HL-60 (cell line): ENCODE data around the gene SEPTIN1.
"Not testable (repeated sequence)": the region's sequence is repeated elsewhere in the genome, so short reads cannot be mapped to it uniquely, and the experiment has no call there.

Source experiments
- DNase-seq, 2 experiments: peaks; one replicate each; pipeline ENCODE4 v3.0.0-alpha.2; 2010 to 2020; ENCODE audit warnings: low read depth in 1 of 2, low spot score in 1 of 2
- H3K27ac ChIP-seq: fragments of 250-450 bp; sonication (Bioruptor Pico); replicated peaks from 2 replicates; pipeline ENCODE4 v1.5.1; 2020; ENCODE audit warnings: mild to moderate bottlenecking, moderate library complexity
- H3K27me3 ChIP-seq: fragments of 250-450 bp; sonication (Bioruptor Pico); 2 replicates; pipeline ENCODE4 v1.5.1; 2021; ENCODE audit warnings: mild to moderate bottlenecking, moderate library complexity; ENCODE audit not compliant: insufficient read depth, poor library complexity, severe bottlenecking
- H3K4me3 ChIP-seq: replicated peaks from 2 replicates; pipeline ENCODE4 v1.5.1; 2011; ENCODE audit warnings: mild to moderate bottlenecking, control low read depth, low read length; ENCODE audit not compliant: insufficient read depth
- CTCF ChIP-seq: IDR thresholded peaks from one replicate; pipeline ENCODE4 v1.5.1; 2011; ENCODE audit warnings: low read length, control low read depth, inconsistent platforms; ENCODE audit not compliant: insufficient read depth
- GABPA ChIP-seq: IDR thresholded peaks from 2 replicates; pipeline ENCODE4 v1.6.1; 2012; ENCODE audit warnings: low read depth
- POLR2AphosphoS5 ChIP-seq: IDR thresholded peaks from 2 replicates; pipeline ENCODE4 v1.6.1; 2012; ENCODE audit warnings: low read depth
- REST ChIP-seq: IDR thresholded peaks from 2 replicates; pipeline ENCODE4 v1.6.1; 2012; ENCODE audit warnings: low read depth; ENCODE audit not compliant: insufficient replicate concordance
- SPI1 ChIP-seq: IDR thresholded peaks from 2 replicates; pipeline ENCODE4 v1.6.1; 2012; ENCODE audit warnings: low read depth, mild to moderate bottlenecking, borderline replicate concordance

Gene SEPTIN1

DNA sequence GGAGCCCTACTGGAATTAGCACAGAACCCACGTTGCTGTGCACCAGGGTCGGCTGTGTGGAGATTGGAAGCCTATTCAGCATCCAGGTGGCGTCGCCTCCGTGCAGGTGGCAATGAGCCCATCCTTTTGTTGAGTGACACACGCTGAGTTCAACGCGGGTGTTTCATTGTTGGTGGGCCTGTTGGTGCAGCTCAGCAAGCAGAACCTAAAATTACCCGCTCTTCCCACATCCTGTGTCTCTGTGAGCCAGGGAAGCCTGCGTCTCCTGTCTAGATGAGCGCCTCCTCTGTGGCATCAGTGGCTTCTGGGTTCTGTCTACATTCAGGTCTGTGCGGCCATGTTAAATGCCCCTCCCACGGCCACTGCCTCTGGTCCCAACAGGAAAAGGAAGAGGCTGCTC lies 41.7 kb downstream of the SEPTIN1 start:
- TF ChIP-seq CTCF = no peak
- TF ChIP-seq POLR2AphosphoS5 = no peak
- TF ChIP-seq GABPA = no peak
- TF ChIP-seq SPI1 = no peak
- TF ChIP-seq REST = no peak
- Histone ChIP-seq H3K27me3 (no peaks in the 10 kb centered on the region), H3K27ac (no peak overlapping the region), H3K4me3 (no peak overlapping the region)
- DNase-seq = no peak

GRCh38 chr16:30338715-30339114 lies 43.6 kb downstream of the SEPTIN1 start:
- H3K4me3 ChIP-seq, DNase-seq, H3K27me3 ChIP-seq, H3K27ac ChIP-seq: not testable (repeated sequence)

DNA sequence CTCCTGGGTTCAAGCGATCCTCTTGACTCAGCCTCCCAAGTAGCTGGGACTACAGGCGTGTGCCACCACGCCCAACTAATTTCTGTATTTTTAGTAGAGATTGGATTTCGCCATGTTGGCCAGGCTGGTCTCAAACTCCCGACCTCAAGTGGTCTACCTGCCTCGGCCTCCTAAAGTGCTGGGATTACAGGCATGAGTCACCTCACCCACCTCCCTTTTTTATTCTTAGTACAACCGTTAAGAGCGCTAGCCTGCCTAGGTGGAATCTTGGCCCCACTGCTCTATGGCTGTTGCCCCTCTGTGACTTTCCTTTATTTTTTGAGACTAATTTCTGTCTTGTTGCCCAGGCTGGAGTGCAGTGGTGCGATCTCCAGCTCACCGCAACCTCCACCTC lies 44.4 kb downstream of the SEPTIN1 start:
- not testable (repeated sequence) for H3K4me3 ChIP-seq, H3K27ac ChIP-seq, H3K27me3 ChIP-seq, DNase-seq

DNA sequence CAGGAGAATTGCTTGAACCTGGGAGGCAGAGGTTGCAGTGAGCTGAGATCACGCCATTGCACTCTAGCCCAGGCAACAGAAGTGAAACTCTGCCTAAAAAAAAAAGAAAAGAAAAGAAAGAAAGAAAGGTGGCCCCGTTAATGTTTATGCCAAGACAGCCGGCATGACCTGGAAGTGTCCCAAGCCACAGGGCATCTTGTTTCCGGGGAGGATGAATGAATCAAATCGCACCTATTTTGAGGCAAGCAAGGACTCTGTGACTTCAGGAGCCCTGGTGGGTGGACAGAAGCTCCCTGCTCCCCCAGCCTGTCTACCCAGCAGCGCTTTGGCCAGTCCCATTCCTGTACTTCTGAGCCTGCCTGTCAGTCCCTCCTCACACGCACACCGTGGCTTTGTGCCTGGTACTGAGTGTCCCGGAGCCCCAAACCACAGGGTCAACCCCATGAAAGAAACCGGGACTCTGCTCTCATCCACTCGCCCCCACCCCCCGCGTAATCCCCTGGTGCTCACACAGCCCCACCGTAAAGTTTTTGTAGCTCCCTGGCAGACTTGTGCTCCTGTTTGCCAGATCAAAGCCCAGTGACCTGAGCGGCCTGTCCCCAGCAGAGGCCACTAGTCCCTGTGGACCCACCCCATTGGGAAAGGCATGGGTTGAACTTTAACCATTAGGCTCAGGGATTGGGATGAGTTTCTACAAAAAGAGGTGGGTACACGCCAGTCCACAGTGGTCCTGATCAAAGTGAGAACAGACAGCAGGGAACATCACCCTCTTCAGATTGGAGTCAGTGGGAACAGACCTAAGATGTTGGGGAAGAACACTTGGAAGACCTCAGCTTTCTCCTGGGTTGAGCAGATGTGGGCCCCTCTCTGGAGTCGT lies 46.5 kb downstream of the SEPTIN1 start:
- H3K27ac ChIP-seq = peak overlapping the region; percentile 87
- peak in 1 of 2 experiments; percentile 25 for DNase-seq
- peak overlapping the region; percentile 64 for H3K4me3 ChIP-seq
- no peak for TF ChIP-seq GABPA
- TF ChIP-seq REST = no peak
- no peak for TF ChIP-seq CTCF
- no peak for TF ChIP-seq SPI1
- no peak for TF ChIP-seq POLR2AphosphoS5
- no peaks in the 10 kb centered on the region for H3K27me3 ChIP-seq

- peak; percentile 64 to 81 for DNase-seq
- Histone ChIP-seq H3K4me3 (peak overlapping the region; percentile 64), H3K27ac (peak overlapping the region; percentile 87)
- TF ChIP-seq POLR2AphosphoS5 = peak; percentile 51; the same call in 1 of the 2 replicates
- not testable (repeated sequence) for H3K27me3 ChIP-seq
Measured at GRCh38 chr16:30335028-30335597, 47.2 kb downstream of the SEPTIN1 start.

GRCh38 chr16:30334473-30334989 lies 47.8 kb downstream of the SEPTIN1 start:
- not testable (repeated sequence) for H3K27me3 ChIP-seq
- peak overlapping the region; percentile 87 for H3K27ac ChIP-seq
- H3K4me3 ChIP-seq = peak overlapping the region; percentile 64
- DNase-seq = peak in 1 of 2 experiments; percentile 81
